HG03575 (cell line): ENCODE data around the gene MED12.

Experiments used
- ATAC-seq: cut with Tn5 transposase; IDR thresholded peaks from one replicate; pipeline ENCODE4 v1.9.1; 2021; ENCODE audit not compliant: unreplicated experiment, insufficient number of reproducible peaks, low FRiP score; ENCODE audit errors: extremely low read depth

MED12 gene

DNA sequence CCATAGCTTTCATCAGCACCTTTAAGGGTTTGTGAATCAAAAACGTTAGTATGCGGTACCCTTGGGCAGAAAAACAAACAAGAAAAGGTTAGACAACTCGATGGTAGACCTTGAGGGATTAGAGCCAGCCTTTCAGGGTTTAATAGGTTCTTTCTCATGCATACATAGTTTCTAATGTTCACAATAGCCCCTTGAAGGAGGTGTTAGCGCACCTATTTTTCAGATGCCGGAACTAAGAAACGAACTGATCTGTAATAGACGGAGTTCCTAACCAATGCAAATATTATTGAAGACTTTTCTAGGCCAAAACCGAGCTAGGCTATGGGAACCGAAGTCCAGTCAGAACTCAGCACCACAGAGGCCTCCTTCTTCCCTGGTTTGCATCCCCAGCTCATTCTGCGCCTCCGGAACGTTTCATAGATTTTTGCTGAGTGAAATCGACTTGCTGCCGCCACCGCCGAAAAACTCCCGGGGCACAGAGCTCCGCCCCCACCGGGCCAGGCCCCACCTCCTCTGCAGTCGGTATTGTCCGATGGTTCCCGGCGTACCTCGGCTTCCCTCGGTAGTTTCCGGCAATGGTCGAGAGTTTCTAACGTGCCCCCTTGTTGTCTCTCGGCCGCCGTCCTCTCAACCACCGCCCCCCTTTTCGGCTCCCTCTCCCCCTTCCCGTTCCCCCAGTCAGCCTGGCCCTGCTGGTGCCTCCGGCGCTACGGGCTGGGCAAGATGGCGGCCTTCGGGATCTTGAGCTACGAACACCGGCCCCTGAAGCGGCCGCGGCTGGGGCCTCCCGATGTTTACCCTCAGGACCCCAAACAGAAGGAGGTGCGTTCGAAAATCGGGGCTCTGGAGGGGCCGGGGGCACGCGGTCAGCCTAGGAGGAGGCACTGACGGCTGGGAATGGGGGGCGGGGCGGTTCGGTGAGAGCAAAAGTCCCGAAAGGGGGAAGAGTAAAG lies at the start of gene MED12:
TSS of gene MED12 (plus strand) at position 565 of the 953 bp plus-strand sequence. CDS start at position 724, 159 bp downstream.
- ATAC-seq: no peak

DNA sequence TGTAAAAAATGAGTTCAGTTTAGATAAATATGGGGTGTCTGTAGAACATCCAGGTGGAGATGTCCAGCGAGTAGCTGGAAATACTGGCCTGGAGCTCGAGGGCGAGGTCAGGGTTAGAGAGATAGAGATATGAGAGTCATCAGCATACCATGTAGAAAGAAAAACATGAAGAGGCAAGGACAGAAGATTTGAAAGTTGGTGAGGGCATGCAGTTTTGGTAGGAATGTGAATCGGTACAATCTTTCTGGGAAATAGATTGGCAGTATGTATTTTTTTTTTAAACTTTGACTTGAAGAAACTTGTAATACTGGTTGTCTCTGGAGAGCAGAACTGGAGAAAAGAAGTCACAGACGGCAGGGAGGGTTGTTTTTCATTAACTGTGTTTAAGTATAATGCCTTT lies 47.9 kb upstream of the MED12 start:
- no peak for ATAC-seq

DNA sequence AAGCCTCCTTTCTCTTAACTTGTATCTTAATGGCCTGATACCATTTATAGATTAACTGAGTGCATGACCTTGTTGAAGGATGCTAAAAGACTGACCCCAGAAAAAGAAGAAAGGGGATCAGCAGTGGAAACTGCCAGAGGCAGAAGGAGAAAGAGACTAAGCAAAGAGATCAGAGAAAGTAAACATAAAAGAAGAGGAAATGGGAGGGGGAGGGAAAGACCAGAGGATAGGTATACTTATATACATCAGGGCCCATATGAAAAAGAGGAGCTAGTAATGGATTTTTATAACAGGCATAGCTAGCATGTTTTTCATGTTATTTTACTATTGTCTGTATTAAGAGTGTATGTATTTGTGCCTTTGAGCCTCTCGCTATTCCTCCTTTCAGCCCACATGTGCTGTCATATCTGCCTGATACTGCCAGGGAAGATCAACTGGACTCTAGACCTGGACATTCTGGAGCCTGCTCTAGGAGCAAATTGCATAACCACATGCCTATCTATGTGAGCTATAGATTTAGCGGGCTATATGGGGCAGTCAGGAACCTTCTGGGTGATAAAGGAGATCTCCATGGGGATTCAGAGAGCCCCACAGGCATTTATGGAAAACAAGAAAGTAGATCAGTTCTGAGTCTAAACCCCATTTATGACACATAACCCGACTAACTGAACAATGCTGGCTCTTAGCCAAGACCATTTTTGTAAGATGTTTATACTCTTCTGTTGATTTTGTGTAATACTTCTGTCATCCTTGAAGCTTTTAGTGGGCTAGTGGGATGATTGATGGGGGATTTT lies 36.9 kb upstream of the MED12 start:
- ATAC-seq: no peak

DNA sequence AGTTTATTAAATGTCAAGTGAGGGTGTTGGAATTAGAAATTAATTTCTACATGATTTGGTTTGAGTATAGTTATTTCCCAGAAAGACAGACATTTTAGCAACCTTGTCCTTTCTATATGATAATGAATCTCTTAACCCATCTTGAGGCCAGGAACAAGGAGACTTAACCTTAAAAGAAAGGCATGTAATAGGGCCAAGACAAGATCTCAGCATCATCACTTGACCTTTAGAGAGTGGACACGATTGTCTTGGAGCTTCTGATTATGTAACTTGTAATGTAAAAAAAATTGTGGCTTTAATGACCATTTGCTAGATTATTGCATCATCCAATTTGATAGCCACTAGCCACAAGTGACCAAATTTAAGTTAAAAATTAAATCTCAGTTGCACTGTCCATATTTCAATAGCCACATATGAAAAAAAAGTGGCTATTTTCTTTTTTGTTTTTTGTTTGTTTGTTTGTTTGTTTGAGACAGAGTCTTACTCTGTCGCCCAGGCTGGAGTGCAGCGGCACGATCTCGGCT lies 36.2 kb upstream of the MED12 start:
- ATAC-seq: no peak

DNA sequence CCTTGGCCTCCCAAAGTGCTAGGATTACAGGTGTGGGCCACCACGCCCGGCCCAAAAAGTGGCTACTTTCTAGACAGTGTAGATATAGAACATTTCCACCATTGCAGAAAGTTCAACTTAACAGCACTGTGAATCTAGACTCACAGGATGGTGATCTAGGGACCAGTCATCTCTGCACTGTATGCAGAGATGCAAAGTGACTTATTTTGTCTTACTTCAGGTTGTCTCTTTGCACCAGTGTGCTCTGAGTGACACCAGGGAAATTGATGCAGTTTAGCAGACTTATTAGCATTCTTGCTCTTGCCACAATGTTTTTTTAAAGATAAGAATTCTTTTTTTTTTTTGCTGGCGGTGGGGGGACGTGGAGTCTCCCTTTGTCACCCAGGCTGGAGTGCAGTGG lies 35.6 kb upstream of the MED12 start:
- ATAC-seq: no peak

DNA sequence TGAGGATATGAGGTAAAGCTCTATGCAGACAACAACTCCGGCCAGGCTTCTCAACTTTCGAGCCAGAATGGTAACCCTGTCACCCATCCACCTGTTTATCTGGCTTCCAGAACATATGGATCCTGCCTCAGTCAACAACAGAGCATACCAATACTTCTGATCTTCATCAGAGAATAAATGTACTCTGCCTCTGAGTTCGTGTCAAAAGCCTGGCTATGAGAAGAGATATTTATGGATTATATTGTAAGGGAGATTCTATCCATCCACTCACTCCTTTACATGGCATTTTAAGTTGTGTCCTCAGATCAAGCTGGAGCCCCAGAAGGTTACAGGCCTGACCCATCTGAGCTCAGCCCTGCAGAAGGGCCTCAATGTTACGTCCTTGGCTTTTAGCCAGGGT lies 32.5 kb upstream of the MED12 start:
- no peak for ATAC-seq

DNA sequence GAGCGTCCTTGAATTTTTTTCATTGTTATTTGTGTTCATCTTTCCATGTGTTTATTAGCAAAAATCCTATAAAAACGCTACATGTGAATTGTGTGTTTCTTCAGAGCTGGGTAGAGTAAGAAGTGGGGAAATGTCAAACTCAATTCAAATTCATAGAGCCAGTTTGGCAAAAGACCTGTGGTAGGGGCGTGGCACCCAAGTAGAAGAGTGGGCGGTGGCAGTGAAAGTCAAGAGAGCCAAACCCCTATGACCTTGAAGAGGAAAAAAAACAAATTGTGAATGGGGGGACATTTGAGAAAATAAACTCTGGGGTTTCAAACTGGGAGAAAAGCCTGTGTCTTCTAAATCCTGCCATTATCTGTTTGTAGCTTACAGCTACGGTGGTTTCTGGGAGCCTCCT lies 27.1 kb upstream of the MED12 start:
- ATAC-seq: no peak

DNA sequence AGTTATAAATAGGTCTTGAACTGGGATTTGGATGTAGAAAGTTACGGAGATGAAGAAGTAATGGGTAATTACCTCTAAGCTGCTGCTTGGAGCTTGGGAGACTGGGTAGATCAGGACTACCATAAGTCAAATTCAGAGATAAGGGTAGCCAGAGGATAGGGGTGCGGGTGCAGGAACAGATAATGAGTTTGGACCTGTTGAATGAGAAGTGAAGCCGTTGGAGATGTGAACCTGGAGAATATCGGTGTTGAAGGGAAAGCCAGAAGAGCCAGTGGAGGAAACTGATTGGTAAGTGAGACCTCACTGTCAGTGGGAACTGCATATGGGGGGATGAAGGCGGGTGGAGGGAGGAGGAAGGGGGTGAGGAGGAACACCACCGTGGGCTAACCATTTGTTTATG lies 23.4 kb upstream of the MED12 start:
- ATAC-seq: no peak

DNA sequence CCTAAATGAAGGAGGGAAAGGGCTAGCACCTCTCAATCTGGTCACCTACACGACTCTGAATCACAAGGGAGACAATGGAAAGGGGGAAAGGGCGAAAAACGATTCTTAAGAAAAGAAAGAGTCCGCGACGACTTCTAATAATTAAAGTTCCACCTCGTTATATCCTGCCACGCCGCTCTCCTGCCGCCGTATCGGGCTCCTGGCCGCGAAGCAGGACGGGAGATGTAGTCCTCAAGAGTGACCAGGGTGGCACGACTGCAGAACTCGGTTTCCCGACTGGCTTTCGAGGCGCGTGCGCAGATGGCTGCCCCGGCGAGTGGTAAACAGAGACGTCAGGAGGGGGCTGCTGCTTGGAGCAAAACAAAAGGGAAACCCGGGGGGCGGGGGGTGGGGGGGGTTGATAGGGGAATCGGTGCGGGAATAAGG lies 22.8 kb upstream of the MED12 start, which contains the start of gene FOXO4:
TSS of gene FOXO4 (plus strand) at position 297 of the 426 bp plus-strand sequence. CDS start 678 bp downstream, outside the sequence.
- ATAC-seq: no peak

DNA sequence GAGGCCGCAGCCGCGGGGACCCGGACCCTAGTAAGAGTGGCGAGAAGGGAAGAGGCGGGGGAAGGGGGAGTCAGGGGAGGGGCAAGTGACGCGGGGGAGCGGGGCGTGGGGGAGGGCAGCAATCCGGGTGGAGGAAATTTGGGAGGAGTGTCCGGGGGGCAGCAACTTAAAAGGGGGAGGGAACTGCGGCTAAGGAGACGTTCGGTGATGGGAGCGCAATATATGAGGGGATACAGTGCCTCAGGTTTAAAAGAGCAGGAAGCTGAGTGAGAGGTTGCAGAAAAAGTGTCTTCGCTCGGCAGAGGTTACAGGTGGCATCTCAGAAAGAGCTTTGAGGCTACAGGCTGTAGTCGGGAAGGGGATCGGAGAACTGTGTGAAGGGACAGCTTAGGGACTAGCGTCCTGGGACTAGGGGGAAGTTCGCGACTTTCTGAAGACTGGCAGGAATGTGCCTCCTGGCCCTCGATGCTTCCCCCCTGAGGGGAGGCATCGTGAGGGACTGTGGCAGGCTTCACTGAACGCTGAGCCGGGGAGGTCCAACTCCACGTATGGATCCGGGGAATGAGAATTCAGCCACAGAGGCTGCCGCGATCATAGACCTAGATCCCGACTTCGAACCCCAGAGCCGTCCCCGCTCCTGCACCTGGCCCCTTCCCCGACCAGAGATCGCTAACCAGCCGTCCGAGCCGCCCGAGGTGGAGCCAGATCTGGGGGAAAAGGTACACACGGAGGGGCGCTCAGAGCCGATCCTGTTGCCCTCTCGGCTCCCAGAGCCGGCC lies 22.2 kb upstream of the MED12 start:
- no peak for ATAC-seq

DNA sequence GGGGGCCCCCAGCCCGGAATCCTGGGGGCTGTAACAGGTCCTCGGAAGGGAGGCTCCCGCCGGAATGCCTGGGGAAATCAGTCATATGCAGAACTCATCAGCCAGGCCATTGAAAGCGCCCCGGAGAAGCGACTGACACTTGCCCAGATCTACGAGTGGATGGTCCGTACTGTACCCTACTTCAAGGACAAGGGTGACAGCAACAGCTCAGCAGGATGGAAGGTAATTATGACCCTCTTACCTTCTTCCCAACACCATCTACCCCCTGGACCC lies 21.7 kb upstream of the MED12 start:
- ATAC-seq: no peak

DNA sequence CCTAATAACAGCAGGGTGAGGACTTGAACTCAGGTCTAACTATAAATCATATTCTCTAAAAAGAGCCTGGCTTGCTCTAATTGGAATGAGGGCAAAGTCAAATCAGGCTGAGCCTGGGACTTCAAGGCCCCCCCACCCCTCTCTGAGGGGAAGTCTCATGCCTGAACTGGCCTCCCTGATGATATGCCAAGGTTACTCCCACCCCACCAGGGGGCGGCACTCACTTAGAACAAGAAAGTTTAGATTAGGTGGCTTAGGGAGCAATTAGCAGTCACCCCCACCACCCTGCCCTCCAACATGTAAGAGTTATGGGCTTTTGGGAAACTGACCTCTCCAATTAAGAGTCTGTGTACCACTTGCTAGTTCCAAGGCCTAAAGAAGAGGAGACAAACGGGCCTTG lies 20.1 kb upstream of the MED12 start:
- no peak for ATAC-seq

DNA sequence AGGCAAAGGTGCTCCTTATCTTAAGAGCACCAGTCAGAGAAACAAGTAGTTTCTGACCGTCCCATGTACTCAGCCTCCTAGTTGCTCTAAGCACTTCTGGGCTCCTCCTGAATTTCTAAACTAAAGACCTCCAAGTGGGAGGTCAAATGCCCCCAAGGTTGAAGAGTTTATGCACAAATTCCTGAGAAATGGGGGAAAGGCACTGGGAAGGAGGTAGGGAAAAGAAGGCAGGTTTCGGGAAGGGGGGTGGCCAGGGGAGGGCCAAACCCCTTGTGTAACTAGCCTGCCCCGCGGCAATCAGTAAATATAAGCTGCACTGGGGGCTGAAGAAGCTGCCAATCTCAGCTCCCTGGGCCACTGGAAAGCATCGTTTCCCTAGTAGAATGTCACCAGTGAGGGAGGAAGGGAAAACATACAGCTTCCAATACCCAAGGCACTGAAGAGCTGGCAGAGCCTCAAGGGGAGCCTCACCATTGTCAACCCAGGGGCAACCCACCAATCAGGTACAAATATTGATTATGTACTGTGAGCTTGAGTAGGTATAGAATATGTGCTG lies 19.4 kb upstream of the MED12 start:
- ATAC-seq: no peak

DNA sequence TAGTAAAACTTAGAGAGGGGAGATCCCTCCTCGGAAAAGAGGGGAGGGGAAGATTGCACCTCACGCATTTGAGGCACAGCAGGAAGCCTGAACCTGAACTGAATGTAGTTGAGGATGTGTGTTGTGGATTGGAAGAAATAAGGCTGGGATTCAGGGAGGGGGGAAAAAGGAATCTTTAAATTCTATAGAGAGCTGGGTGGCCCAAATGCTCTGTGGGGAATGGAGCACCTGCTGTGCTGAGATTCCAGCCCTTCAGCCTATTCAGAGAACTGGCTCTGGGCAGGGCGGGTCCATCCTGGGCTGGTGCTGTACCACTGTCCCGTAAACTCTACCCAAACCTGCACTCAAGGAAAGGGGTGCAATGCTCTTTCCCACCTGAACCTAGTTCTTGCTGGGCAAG lies 18.7 kb upstream of the MED12 start:
- no peak for ATAC-seq

DNA sequence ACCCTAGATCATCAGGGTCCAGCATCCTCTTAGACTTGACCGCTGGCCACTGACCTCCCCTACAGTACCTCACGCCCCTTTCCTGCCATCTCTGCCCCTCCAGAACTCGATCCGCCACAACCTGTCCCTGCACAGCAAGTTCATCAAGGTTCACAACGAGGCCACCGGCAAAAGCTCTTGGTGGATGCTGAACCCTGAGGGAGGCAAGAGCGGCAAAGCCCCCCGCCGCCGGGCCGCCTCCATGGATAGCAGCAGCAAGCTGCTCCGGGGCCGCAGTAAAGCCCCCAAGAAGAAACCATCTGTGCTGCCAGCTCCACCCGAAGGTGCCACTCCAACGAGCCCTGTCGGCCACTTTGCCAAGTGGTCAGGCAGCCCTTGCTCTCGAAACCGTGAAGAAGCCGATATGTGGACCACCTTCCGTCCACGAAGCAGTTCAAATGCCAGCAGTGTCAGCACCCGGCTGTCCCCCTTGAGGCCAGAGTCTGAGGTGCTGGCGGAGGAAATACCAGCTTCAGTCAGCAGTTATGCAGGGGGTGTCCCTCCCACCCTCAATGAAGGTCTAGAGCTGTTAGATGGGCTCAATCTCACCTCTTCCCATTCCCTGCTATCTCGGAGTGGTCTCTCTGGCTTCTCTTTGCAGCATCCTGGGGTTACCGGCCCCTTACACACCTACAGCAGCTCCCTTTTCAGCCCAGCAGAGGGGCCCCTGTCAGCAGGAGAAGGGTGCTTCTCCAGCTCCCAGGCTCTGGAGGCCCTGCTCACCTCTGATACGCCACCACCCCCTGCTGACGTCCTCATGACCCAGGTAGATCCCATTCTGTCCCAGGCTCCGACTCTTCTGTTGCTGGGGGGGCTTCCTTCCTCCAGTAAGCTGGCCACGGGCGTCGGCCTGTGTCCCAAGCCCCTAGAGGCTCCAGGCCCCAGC lies 17.6 kb upstream of the MED12 start:
- ATAC-seq: no peak

DNA sequence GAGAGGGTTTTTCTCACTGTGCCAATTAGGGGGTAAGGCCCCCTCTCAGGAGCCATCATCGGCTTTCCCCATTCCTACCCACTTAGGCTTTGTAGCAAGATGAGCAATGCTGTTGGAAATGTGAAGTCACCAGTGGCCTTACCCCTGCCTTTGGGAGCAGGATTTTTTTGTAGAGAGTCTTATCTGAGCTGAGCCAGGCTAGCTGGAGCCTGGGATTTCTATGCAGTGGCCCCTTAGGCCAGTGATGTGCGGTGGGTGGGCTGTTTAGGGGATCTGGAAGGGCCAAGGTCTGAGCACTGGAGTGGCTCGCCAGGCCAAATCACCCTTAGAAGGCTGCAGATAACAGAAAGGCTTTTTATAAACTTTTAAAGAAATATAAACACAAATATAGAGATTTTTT lies 16.1 kb upstream of the MED12 start:
- ATAC-seq: no peak

DNA sequence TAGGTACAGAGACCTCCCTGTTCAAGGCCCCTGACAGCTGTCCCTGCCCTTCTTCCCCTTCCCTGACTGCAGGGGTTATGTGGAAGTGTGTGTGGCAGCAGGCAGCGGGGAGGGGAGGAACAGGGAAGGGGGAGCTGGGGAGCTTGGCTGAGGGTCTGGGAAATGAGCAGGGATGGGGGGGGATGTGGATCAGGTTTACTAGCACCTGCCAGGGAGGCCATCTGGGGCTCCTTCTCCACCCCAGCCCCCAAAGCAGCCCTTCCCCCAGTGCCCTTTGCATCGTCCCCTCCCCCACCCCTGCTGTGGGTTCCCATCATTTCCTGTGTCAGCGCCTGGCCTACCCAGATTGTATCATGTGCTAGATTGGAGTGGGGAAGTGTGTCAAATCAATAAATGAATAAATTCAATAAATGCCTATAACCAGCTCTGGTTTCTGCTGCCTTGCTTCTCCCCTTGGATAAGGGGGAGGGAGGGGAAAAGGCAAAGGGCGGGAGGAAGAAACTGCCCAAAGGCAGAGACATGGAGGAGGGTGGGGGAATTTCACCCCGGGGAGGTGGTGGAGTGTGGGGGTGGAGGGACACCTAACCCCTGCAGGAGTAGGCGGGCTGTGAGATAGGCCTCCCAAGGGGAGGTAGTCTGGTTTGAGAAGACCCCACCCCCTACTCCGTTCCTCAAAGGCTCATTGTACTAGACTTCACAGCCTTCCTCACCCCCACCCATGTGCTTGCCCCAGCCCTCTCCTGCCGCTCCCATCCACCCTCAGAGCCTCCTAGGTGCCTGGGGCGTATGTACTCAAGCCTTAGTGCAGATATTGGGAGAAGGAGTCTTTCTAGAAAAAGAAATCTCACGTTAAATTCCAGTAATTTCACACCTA lies 15.0 kb upstream of the MED12 start:
- ATAC-seq: no peak
